HG03060 (cell line): ENCODE data around the gene ARL4D.
"Not testable (repeated sequence)": the region's sequence is repeated elsewhere in the genome, so short reads cannot be mapped to it uniquely, and the experiment has no call there.

Experiments used
- ATAC-seq: cut with Tn5 transposase; IDR thresholded peaks from one replicate; pipeline ENCODE4 v1.9.1; 2021; ENCODE audit warnings: low read depth, moderate number of reproducible peaks; ENCODE audit not compliant: unreplicated experiment

Gene ARL4D

DNA sequence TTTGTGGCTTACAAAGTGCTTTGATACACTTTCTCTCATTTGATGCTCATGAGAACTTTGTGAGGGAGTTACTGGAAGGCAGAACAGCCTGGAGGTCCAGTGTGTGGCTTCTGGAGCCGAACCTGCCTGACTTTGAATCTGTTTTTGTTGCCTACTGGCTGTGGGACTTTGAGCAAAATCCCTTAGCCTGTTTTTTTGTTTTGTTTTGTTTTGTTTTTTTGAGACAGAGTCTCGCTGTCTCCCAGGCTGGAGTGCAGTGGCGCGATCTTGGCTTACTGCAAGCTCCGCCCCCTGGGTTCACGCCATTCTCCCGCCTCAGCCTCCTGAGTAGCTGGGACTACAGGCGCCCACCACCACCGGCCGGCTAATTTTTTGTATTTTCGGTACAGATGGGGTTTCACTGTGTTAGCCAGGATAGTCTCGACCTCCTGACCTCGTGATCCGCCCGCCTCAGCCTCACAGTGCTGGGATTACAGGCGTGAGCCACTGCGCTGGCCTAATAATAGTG, 20.6 kb downstream of the ARL4D start:
- ATAC-seq = not testable (repeated sequence)

DNA sequence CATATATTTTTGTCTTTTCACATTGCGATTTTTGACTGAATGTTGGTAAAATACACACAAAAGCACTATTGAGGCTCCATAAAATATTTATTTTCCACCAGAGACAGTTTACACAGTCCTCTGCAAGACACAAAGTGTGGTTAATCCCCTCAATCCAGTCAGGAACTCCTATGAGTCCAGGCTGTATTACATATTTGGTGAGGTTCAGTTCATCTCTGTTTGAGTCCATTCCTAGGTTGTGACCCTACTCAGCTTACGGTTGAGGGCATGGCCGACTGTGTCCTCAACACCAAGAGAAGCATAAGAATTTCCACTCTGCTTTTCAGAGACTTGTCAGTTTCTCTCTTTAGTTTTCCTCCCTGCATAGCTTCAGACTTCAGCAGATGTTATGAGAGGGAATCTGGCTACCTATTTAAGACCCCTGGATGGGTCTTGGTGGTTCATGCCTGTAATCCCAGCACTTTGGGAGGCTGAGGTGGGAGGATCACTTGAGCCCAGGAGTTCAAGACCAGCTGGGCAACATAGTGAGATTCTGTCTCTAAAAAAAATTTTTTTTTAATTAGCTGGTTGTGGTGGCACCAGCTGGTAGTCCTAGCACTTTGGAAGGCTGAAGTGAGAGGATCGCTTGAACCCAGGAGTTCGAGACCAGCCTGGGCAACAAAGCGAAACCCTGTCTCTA, 25.1 kb downstream of the ARL4D start:
- ATAC-seq = no peak

GRCh38 chr17:43427362-43428043, 28.7 kb downstream of the ARL4D start:
- ATAC-seq = no peak

DNA sequence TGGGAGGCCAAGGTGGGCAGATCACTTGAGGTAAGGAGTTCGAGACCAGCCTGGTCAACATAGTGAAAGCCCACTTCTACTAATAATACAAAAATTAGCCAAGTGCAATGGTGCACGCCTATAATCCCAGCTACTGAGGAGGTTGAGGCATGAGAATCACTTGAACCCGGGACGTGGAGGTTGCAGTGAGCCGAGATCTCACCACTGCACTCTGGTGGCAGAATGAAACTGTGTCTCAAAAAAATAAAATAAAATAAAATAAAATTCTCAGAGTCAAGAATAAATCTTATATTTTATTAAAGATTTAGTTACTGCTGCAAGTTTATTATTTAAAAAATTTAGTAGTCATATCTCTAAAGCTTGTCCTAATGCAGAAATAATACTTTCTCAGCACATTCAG, 29.7 kb downstream of the ARL4D start:
- no peak for ATAC-seq

GRCh38 chr17:43430936-43431713, 32.3 kb downstream of the ARL4D start:
- ATAC-seq = no peak

GRCh38 chr17:43431714-43432523, 33.1 kb downstream of the ARL4D start:
- no peak for ATAC-seq

DNA sequence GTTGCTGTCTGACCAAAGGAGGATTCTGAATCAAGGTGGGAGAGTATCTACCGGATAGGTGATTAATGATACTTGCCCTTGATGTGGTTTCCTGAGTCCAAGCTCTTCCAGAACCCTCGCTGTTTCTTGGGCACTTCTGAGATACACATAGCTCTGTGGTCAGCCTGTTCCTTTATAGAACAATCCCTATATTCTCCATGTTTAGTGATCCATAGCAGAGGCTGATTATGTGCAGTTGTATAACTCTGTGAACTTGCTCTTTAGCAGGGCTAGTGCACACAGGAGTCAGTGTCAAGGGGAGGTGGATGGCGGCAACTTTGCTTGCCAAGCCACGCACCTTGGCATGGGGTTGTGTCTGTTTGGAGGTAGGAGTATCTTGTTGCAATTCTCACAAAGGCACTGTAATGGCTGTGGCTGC, 36.1 kb downstream of the ARL4D start:
- ATAC-seq = no peak

GRCh38 chr17:43437756-43438155, 39.0 kb downstream of the ARL4D start:
- ATAC-seq = no peak

GRCh38 chr17:43438626-43439025, 39.8 kb downstream of the ARL4D start:
- ATAC-seq = no peak

- no peak for ATAC-seq
These were observed 40.2 kb downstream of the ARL4D start for GRCh38 chr17:43439041-43439440.

DNA sequence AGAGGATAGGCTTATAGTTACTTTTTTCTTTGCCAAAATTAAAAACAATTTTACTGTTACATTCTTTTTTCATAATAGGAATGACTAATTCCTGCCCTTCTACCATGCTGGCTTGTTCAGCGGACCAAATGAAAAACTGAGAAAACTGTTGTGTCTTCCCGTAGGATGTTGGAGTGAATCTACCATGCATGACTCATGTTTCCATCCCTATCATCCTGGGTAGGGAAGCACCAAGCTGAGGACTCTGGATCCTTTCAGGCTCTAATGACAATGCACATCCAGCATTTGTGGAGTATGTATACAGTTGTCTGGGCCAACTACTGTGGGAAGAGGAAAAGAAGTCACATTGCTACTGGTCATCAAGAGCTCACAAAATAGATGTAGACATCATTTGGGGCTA, 43.9 kb downstream of the ARL4D start:
- ATAC-seq = no peak

DNA sequence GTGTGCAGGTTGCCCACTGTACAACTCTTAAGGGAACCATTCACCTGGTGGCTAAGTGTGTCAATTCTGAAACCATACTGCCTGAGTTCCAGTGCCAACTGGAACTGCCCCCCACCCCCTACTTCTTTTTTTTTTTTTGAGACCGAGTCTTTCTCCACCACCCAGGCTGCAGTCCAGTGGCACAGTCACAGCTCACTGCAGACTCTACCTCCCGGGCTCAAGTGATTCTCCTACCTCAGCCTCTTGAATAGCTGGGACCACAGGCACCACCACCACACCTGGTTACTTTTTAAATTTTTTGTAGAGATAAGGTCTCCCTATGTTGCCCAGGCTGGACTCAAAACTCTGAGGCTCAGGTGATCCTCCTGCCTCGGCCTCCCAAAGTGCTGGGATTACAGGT, 44.6 kb downstream of the ARL4D start:
- ATAC-seq = no peak

- ATAC-seq = no peak
These were observed 45.6 kb downstream of the ARL4D start for GRCh38 chr17:43444223-43445008.

- ATAC-seq = no peak
These were observed 46.3 kb downstream of the ARL4D start for GRCh38 chr17:43445009-43445589.

DNA sequence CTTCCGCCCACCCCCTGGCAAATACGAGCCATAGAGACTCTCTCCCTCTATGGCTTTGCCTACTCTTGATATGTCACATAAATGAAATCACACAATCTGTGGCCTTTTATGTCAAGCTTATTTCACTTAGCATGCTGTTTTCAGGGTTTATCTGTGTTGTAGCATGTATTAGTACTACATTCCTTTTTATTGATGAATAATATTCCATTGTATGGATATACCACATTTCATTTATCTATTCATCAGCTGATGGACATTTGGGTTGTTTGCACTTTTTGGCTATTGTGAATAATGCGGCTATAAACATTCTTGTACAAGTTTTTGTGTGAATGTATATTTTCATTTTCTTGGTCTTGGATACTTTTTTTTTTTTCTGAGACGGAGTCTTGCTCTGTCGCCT, 48.0 kb downstream of the ARL4D start:
- no peak for ATAC-seq

DNA sequence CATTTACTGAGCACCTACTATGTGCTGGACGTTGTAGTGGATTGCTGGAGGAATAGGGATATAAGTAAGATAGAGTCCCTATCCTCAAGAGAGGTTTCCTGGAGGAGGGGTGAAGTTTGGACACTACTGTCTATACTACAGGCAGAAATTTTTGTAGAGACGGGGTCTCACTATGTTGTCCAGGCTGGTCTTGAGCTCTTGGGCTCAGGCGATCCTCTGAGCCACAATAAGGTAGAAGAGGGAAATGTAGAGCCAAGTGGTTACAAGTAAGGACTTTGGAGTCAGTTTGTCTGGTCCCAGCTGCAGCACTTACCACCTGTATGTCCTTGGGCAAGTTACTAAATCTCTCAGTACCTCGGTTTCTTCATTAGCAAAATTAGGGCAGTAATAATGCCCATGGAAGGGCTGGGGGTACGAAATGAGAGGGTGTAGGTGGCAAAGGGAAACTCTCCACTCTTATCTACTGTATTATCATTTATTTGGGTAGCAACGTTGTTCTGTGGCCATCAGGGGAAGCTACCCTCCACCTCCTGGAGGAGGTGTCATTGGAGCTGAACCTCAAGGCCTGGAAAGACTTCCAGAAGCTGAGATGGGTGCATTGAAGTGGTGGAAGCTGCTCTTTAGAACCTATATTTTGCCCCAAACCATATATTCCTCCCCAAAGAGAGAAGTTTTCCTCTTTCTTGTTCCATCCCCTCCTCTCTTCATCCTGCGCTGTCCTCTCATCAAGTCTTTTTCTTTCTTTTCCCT, 50.1 kb downstream of the ARL4D start:
- no peak for ATAC-seq

- no peak for ATAC-seq
These were observed 50.9 kb downstream of the ARL4D start for GRCh38 chr17:43449470-43450248.
